Measurements from ENCODE around the gene SPRR1B. TPM values are rescaled to one million over a fixed set of nuclear protein-coding genes. Genes with fewer than 3 reads are reported as not detected.
"Not testable (repeated sequence)": the region's sequence is repeated elsewhere in the genome, so short reads cannot be mapped to it uniquely, and the experiment has no call there.

Gene SPRR1B, protein sequence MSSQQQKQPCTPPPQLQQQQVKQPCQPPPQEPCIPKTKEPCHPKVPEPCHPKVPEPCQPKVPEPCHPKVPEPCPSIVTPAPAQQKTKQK
- total RNA-seq: not detected in 2 replicates

DNA sequence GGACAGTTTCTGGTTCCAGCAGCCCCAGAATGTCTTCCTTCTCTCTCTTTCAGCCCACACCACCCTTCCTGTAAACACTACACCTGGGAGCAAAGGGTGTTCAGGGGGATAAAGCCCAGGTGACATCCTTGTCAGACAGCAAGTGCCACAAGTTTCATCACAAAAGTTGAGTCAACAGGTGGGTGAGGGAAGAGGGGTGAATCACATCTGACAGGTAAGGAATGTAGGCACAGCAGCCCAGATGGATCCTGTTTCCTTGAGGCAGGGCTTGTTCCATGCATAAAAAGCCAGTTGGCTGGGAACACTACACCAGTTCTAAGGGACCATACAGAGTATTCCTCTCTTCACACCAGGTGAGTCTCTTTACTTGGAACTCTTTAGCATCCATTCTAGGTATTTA is at the start of gene SPRR1B:
SPRR1B (plus strand) TSS at position 309 of the 400 bp plus-strand sequence. CDS start 1,143 bp downstream, outside the sequence.
- DNase-seq: no peak

DNA sequence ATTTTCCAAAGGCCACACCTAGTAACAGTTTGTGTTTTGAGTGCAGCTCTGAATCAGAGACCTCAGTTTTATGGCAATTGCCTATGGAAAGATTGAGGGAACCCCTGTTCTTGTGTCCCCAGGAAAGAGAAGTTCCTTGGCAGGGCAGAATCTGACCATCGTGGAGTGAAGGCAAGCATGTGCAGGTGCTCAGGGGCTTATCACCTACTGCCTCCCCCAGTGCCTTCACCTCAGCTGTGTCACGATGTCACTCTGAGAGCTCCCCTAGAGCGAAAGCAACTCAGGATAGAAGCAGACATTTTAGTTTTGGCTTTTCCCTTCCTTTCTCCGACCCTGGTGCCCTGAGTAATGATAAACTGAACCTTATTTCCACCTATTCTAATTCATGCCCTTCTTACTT is 48.9 kb upstream of the SPRR1B start:
- no peak for DNase-seq

DNA sequence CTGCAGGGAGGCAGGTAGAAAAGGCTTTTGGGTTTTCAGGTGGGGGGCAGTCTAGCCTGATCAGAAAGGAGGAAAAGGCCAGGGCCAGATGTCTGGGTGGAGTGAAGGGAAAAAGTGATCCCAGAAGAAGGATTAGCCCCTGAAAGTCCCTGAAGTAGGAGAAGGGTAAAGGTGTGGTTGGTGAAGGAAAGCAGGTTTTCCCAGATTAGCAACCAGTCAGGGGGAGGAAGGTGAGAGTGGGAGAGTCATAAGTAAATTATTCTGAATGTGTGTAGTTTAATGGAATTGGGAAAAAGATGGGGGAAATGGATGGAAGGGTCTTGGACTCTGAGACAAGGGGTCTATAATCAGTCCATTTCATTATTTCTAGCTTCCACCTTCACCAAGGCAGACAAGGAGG is 47.8 kb upstream of the SPRR1B start:
- no peak for DNase-seq

DNA sequence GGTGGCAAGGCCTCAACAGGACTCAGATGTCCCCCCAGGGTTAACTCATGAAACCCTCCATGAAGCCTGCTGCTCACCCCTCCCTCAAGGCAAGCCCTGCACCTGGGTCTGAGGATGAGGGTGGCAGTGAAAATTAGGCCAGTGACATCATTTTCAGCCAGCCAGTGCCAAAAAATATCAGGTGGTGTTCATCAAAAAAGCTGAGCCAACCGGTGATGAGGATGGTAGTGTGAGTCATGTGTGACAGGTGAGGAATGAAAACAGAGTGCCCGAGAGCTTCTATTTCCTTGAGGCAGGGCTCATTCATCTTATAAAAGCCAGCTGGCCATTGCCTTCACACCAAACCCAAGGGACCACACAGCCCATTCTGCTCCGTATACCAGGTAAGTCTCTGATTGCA is 47.3 kb upstream of the SPRR1B start, which contains the start of gene SPRR1A:
SPRR1A (plus strand) TSS at position 339 of the 400 bp plus-strand sequence. CDS start 1,150 bp downstream, outside the sequence.
- DNase-seq: no peak

DNA sequence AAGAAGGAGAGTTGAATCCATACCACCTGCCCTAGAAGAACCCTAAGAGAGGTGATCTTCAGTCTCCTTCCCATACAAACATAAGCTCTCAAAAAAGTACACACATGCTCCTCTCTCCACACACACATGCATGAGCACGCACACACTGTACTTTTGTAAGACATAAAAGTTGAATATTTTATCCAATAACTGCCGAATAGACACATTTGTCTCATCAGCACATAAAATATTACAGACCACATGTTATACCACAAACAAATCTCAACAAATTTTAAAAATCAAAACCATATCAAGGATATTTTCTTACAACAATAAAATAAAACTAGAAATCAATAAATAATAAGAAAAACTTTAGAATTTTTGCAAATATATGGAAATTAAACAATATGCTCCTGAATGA is 44.4 kb upstream of the SPRR1B start:
- no peak for DNase-seq

DNA sequence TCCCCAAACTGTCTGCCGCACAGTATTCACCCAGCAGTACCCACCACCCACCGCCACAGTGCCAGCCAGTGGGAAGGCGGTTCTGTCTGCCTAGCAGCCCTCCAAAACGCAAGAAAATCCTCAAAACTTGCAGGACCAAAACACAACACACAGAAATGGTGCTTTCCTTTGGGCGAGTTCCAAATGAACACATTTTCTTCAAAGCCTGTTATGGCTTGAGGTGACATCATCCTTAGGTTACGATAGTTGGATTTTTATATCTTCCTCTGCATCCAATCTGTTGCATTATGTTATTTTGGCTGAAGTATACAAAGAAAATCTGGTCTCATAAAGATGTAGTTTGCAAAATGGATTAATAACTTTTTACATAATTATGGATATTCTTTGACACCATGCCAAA is 37.8 kb upstream of the SPRR1B start:
- no peak for DNase-seq

DNA sequence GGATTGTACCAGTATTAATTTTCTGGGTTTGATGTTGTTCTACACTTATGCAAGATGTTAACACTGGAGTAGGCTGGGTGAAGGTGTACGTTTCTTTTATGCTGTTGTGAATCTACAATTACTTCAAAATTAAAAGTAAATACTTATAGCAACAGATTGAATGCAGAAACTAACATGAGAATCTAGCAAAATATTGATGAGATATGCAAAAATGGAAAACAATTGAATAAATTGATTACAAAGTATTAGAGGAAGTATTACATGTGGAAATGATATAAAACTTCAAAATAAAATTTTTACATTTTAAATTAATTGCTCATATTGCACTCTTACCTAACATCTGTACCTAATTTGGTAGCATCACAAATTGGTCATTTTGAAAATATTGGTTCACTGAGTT is 35.2 kb upstream of the SPRR1B start:
- DNase-seq: no peak

DNA sequence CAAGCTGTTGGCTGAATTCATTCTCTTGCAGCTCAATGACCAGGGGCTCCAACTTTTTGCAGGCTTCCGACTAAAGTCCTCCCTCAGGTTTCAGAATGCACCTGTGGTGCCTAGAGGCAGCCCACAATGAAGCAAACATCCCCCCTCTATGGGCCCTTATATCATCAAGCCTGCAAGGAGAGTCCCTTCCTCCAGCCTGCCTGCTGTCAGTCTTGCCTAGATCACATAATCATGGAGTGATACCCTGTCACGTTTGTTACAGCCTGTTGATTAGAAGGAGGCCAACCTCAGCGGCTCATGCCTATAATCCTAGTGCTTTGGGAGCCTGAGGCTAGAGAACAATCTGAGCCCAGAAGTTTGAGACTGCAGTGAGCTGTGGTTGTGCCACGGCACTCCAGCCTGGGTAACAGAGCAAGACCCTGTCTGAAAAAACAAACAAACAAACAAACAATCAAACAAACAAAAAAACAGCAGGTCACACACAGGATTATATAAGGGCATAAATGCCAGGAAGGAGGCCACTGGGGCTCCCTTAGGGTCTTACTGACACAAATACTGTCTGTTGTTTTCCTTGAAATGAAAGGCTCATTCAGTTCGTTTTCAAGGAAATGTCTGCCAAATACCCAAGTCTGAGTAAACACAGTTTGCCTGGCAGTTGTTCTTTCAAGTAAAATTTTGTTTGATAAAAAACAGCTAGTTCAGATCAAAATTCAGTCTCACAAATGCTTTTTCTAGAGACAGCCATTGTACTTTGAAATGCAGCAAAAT is 34.2 kb upstream of the SPRR1B start:
- DNase-seq: no peak

DNA sequence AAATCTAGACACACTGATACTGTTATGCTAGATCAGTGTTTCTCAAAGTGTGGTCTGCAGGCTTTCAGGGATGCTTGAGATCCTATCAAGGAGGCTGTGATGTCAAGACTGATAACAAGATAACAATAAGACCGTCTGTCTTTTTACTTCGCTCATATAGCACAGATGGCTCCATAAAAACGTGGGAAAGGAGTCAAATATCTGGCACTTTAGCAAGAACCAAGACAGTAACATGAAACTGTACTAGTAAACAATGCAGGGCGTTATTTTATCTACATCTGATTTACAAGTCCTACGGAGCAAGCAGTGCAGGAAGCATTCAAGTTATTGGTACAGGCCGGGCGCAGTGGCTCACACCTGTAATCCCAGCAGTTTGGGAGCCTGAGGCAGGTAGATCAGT is 33.1 kb upstream of the SPRR1B start:
- DNase-seq: no peak

DNA sequence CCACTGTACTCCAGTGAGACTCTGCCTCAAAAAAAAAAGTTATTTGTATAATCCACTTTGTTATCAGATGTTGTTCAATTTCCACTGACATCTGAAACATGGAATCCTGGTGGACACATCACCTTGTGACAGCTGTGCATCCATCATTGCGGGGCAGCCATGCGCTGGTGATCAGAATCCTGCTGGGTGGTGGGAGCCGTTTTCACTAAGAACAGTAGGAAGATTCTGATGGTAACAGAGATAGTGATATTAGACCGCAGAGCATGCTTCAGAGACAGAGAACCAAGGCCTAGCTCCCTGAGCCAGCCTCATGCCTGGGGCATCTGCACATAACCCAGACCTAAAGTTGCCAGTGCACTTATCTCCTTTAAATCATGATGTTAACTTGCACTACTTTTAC is 32.5 kb upstream of the SPRR1B start:
- no peak for DNase-seq

DNA sequence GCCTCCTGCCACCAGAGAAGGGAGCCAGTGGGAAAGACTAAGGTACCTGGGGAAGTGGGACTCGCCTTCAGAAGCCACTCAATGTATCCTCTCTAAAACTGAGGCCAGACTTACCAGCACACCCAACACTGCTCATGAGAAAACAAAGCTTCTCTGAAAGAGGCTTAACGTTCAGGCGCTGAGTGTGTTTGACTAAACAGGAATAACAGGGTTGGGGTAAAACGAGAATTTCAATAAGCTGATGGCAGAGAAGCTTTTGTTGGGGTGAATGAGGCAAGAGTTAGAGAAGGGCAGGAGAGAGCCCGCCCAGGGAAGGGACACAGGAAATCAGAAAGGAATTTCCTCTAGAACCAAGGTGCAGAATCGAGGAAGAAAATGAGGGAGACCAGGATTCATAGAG is 31.2 kb upstream of the SPRR1B start:
- no peak for DNase-seq

DNA sequence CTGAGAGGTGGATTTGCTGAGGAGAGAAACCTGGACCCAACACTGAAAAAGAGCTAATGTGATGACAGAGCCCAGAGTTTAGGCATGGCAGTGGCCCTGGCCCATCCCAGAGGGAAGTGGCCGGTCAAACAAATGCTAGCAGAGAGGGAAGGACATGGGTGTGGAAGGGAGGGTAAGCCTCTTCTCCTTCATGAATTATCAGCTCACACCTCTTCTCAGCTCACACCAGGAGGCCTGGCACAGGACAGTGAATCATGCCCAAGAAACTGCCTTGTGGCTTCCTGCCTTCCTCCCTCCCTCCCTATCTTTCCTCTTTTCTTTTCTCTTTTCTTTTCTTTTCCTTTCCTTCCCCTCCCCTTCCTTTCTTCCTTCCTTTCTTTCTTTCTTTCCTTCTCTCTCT is 30.7 kb upstream of the SPRR1B start:
- no peak for DNase-seq

DNA sequence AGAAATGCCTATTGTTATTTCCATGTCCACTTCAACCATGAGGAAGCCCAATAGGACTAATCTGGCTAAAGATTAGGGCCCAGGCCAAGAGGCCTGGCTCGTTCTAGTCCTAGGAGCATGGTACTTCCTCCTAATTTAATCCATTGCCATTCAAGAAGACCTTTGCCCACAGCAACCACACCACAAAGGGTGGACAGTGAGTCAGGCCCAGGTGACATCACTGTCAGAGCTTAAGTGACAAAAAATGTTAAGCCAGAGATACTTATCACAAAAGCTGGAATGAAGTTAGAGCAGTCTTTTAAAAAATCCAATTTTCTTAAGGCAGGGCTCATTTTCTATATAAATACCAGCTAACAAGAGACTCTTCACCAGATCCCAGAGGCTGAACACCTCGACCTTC is 29.6 kb upstream of the SPRR1B start, which contains the start of gene SPRR3:
SPRR3 (plus strand) TSS at position 368 of the 400 bp plus-strand sequence. CDS start 1,272 bp downstream, outside the sequence.
- no peak for DNase-seq

DNA sequence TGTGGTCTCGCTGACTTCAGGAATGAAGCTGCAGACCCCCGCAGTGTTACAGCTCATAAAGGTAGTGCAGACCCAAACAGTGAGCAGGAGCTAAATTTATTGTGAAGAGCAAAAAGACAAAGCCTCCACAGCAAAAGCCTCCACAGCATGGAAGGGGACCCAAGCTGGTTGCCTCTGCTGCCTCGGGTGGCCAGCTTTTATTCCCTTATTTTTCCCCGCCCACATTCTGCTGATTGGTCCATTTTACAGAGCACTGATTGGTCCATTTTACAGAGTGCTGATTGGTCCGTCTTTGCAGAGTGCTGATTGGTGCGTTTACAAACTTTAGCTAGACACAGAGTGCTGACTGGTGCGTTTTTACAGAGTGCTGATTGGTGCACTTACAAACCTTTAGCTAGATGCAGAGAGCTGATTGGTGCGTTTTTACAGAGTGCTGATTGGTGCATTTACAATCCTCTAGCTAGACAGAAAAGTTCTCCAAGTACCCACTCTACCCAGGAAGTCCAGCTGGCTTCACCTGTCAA is 19.7 kb upstream of the SPRR1B start:
- DNase-seq: not testable (repeated sequence)

DNA sequence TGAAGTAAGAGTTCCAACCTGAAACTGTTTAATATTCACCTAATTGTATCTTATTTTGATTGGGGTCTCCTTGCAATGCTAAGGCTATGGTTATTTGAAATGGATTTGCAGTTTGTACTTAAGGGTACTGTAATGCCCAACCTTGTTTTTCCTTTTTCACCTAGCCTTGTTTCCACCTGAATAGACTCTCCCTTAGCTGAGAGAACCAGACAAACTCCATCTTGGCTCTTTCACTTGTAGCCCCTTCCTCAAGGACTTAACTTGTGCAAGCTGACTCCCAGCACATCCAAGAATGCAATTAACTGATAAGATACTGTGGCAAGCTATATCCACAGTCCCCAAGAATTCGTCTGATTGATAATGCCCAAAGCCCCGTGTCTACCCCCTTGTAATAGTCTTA is 9.2 kb upstream of the SPRR1B start:
- not testable (repeated sequence) for DNase-seq

DNA sequence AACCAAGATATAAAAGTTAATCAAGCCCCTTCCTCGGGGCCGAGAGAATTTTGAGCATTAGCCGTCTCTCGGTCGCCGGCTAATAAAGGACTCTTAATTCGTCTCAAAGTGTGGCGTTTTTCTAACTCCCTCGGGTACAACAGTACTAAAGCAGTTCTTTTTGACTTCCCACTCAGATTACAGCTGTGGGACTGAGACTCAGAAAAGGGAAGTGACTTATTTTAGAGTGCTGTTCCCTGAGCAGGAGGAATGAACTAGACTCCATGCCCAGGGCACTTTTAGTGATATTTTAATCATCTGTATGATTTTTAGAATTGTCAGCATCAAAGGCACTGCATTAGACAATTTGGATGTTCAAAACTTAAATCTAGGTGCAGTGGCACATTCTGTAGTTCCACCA is 8.7 kb upstream of the SPRR1B start:
- DNase-seq: not testable (repeated sequence)

DNA sequence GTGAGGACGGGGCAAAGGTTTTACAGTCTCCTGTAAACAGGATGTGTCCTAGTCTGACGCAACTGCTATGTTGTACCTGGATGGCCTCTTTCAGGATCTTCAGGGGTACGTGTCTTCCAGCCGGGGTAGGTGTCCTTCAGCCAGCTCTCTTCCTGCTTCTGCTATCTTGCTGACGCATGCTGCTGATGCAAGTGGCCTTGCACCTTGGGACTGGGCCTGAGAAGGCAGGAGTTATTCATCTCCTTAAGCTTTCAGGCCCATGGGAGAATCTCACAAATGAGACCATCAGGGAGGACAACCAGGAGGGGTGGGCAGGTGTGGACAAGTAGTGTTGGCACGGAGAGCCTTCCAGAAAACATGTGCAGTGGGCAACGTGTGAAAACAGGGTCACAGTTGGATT is 7.9 kb upstream of the SPRR1B start:
- DNase-seq: no peak

DNA sequence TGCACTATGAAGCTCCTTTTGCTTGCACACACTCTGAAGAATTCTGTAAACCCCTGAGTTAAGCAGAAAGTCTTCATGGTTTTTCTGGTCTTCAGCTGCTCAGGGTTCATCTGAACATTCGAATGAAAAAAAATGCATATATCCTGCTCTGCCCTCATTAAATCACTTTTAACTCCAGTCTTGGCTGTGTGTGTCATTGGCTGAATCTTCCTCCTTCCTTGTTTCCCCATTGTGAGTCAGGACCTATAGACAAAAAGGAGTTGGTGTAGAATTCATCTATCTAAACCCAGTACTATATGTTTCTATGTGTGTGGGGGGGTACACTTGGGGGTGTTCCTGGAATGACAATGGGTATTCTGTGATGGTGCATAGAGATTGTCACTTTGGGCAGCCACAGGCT is 6.6 kb upstream of the SPRR1B start:
- no peak for DNase-seq

DNA sequence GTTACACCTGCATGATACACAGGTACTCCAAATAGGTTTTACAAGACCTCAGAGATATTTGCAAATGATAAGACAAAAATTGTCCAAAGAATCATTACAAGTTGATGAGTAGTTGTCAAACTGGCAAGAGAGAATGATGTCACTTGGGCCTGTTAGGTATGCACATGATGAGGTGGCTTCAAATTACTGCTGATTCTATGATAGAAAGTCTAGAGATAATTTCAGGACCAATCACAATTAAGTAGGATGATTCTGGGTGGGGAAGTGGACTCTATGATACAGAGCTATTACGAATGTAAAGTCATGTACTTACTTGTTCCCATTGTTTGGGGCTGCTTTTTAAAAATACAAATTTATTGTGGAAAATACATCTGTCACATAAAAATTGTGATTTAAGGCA is 5.2 kb upstream of the SPRR1B start:
- no peak for DNase-seq

DNA sequence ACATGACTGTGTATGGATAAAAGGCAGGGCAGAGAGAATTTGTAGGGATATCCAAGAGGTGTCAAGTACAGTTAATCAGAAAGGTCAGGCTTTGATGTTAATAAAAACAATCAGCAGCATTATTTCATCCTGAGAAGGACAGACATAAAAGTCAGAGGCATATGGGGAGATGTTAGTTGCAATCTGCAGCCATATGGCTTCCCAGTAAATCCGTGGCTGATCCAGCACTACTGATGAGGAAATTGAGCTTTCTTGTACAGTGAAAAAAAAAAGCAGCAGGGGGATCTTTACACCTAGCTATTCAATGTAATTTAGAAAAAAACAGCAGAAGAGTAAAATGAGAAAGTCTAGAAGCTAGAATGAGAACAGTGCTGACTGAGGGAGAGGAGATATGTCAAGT is 2.2 kb upstream of the SPRR1B start:
- DNase-seq: no peak

DNA sequence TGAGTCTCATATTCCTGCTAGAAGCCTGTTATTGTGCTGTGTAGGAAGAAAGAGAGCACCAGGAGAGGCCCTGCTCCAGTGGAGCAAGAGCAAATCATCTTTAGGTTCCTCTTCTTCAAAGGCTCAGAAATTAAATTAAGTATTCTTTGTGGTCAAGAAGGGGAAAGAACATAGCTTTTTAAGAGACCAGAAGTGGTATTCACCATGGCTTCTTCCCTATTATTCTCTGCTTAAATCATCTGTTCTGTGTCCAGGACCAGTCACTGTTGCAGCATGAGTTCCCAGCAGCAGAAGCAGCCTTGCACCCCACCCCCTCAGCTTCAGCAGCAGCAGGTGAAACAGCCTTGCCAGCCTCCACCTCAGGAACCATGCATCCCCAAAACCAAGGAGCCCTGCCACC is 1.1 kb downstream of the SPRR1B start:
- no peak for DNase-seq

DNA sequence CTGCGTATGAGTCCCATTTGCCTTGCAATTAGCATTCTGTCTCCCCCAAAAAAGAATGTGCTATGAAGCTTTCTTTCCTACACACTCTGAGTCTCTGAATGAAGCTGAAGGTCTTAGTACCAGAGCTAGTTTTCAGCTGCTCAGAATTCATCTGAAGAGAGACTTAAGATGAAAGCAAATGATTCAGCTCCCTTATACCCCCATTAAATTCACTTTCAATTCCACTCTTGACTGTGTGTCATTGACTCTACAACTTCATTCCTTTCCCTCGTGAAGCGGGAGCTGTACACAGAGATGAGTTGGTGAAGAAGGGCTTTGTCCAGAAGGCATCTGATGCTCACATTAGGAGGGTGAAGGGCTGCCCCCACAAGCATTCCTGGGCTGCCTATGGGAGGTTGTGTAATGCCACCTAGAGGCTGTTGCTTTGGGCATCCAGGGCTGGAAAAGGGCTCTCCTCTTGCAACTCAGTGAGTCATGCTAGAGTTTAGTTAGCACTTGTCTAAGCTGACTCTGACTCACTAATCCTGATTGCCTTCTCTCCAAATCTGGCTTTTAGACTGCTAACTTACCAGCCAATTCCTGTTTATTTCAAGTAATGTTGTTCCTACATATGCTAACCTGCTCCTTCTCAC is 1.8 kb downstream of the SPRR1B start:
- peak; percentile 2 for DNase-seq

DNA sequence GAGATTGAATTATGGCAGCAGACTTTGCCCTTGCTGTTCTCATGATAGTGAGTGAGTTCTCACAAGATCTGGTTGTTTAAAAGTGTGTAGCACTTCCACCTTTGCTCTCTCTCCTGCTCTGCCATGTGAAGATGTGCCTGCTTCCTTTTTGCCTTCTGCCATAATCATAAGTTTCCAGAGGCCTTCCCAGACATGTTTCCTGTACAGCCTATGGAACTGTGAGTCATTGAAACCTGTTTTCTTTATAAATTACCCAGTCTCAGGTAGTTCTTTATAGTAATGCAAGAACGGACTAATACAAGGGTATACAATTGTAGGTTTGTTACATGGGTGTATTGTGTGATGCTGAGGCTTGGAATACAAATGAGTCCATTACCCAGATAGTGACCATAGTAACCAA is 4.2 kb downstream of the SPRR1B start:
- no peak for DNase-seq
